ENCODE measurements around the gene PRMT3.
A peak's percentile ranks its signal among the peaks of the same experiment; 100 is the strongest.

Gene PRMT3

GRCh38 chr11:20415432-20415831 lies 27.9 kb downstream of the PRMT3 start:
- Histone ChIP-seq H3K4me1 (no peaks in the 10 kb centered on the region), H3K4me3 (no peak overlapping the region), H4K20me1 (peaks cover 5% of the 10 kb centered on the region; the same call in 1 of the 2 replicates), H3K36me3 (peaks cover 54% of the 10 kb centered on the region), H3K9me3 (no peaks in the 10 kb centered on the region), H3K9ac (no peak overlapping the region), H3K27me3 (no peaks in the 10 kb centered on the region), H3K4me2 (no peak overlapping the region), H3K27ac (no peak overlapping the region)
- no peak for TF ChIP-seq Cebpa-rat (IDR thresholded peaks at IDR 0.05)

- H3K4me3 ChIP-seq = no peak overlapping the region
- H3K27me3 ChIP-seq = no peaks in the 10 kb centered on the region
- H3K4me1 ChIP-seq = no peaks in the 10 kb centered on the region
- peaks cover 67% of the 10 kb centered on the region for H3K36me3 ChIP-seq
- no peak for TF ChIP-seq Cebpa-rat (IDR thresholded peaks at IDR 0.05)
- no peak overlapping the region for H3K9ac ChIP-seq
- peaks cover 5% of the 10 kb centered on the region; the same call in 1 of the 2 replicates for H4K20me1 ChIP-seq
- H3K27ac ChIP-seq = no peak overlapping the region
- no peak overlapping the region for H3K4me2 ChIP-seq
- no peaks in the 10 kb centered on the region for H3K9me3 ChIP-seq
These were observed 30.3 kb downstream of the PRMT3 start for GRCh38 chr11:20417771-20418170.

- H3K36me3 ChIP-seq = peaks cover 50% of the 10 kb centered on the region
- H3K4me3 ChIP-seq = no peak overlapping the region
These were observed 34.4 kb downstream of the PRMT3 start for GRCh38 chr11:20421946-20422345.

GRCh38 chr11:20429216-20429615 lies 41.7 kb downstream of the PRMT3 start:
- peaks cover 32% of the 10 kb centered on the region for H3K36me3 ChIP-seq
- H3K4me2 ChIP-seq = no peak overlapping the region
- H3K9ac ChIP-seq = no peak overlapping the region
- no peaks in the 10 kb centered on the region for H3K27me3 ChIP-seq
- H3K4me1 ChIP-seq = no peaks in the 10 kb centered on the region
- no peaks in the 10 kb centered on the region for H4K20me1 ChIP-seq
- H3K27ac ChIP-seq = no peak overlapping the region
- no peak overlapping the region for H3K4me3 ChIP-seq
- no peaks in the 10 kb centered on the region for H3K9me3 ChIP-seq
- TF ChIP-seq Cebpa-rat (IDR thresholded peaks at IDR 0.05) = no peak

More at GRCh38 chr11:20421946-20422345, 34.4 kb downstream of the PRMT3 start:
- Histone ChIP-seq H3K9me3 (no peaks in the 10 kb centered on the region), H4K20me1 (peaks cover 2% of the 10 kb centered on the region; the same call in 1 of the 2 replicates), H3K4me1 (no peaks in the 10 kb centered on the region), H3K27ac (no peak overlapping the region), H3K27me3 (no peaks in the 10 kb centered on the region), H3K9ac (no peak overlapping the region), H3K4me2 (no peak overlapping the region)
- TF ChIP-seq Cebpa-rat (IDR thresholded peaks at IDR 0.05) = no peak

GRCh38 chr11:20438637-20439036 lies 51.1 kb downstream of the PRMT3 start:
- TF ChIP-seq Cebpa-rat (IDR thresholded peaks at IDR 0.05) = no peak

GRCh38 chr11:20443596-20443995 lies 56.1 kb downstream of the PRMT3 start:
- no peak overlapping the region for H3K27ac ChIP-seq
- H4K20me1 ChIP-seq = 0 out of 2 replicates have a peak, but pooled peaks cover 12% of the 10 kb centered on the region
- peaks cover 13% of the 10 kb centered on the region for H3K36me3 ChIP-seq
- no peak overlapping the region for H3K4me2 ChIP-seq
- H3K9ac ChIP-seq = no peak overlapping the region
- no peaks in the 10 kb centered on the region for H3K9me3 ChIP-seq
- H3K4me1 ChIP-seq = no peaks in the 10 kb centered on the region
- no peak for TF ChIP-seq Cebpa-rat (IDR thresholded peaks at IDR 0.05)
- H3K27me3 ChIP-seq = no peaks in the 10 kb centered on the region
- H3K4me3 ChIP-seq = no peak overlapping the region

More at GRCh38 chr11:20438637-20439036, 51.1 kb downstream of the PRMT3 start:
- no peak overlapping the region for H3K4me3 ChIP-seq
- 0 out of 2 replicates have a peak, but pooled peaks cover 15% of the 10 kb centered on the region for H4K20me1 ChIP-seq
- no peak overlapping the region for H3K27ac ChIP-seq
- no peak overlapping the region for H3K9ac ChIP-seq
- H3K9me3 ChIP-seq = no peaks in the 10 kb centered on the region
- no peak overlapping the region for H3K4me2 ChIP-seq
- no peaks in the 10 kb centered on the region for H3K4me1 ChIP-seq
- H3K36me3 ChIP-seq = peaks cover 46% of the 10 kb centered on the region
- no peaks in the 10 kb centered on the region for H3K27me3 ChIP-seq

- no peaks in the 10 kb centered on the region for H3K4me1 ChIP-seq
- no peaks in the 10 kb centered on the region for H3K27me3 ChIP-seq
- no peak overlapping the region for H3K9ac ChIP-seq
- H3K4me2 ChIP-seq = no peak overlapping the region
- no peak overlapping the region for H3K4me3 ChIP-seq
- no peaks in the 10 kb centered on the region for H3K9me3 ChIP-seq
- no peak for TF ChIP-seq Cebpa-rat (IDR thresholded peaks at IDR 0.05)
- H3K36me3 ChIP-seq = peaks cover 7% of the 10 kb centered on the region; the same call in 1 of the 2 replicates
- 0 out of 2 replicates have a peak, but pooled peaks cover 12% of the 10 kb centered on the region for H4K20me1 ChIP-seq
- H3K27ac ChIP-seq = no peak overlapping the region
These were observed 57.0 kb downstream of the PRMT3 start for GRCh38 chr11:20444535-20444934.

- Histone ChIP-seq H3K9ac (no peak overlapping the region), H3K9me3 (no peaks in the 10 kb centered on the region), H3K4me2 (no peak overlapping the region), H3K27ac (no peak overlapping the region), H3K4me3 (no peak overlapping the region), H3K27me3 (no peaks in the 10 kb centered on the region), H4K20me1 (0 out of 2 replicates have a peak, but pooled peaks cover 2% of the 10 kb centered on the region), H3K36me3 (peaks cover 20% of the 10 kb centered on the region; the same call in 1 of the 2 replicates), H3K4me1 (peaks cover 7% of the 10 kb centered on the region)
- no peak for TF ChIP-seq Cebpa-rat (IDR thresholded peaks at IDR 0.05)
These were observed 61.3 kb downstream of the PRMT3 start for GRCh38 chr11:20448834-20449233.

GRCh38 chr11:20450829-20451228 lies 63.3 kb downstream of the PRMT3 start:
- Histone ChIP-seq H3K9ac (no peak overlapping the region), H3K4me2 (0 out of 2 replicates have a peak overlapping the region, but pooled peaks have one; percentile 10), H3K36me3 (peaks cover 25% of the 10 kb centered on the region; the same call in 1 of the 2 replicates), H3K4me3 (no peak overlapping the region), H3K27me3 (no peaks in the 10 kb centered on the region), H3K9me3 (no peaks in the 10 kb centered on the region), H4K20me1 (no peaks in the 10 kb centered on the region), H3K4me1 (peaks cover 7% of the 10 kb centered on the region), H3K27ac (no peak overlapping the region)
- no peak for TF ChIP-seq Cebpa-rat (IDR thresholded peaks at IDR 0.05)

GRCh38 chr11:20451568-20451967 lies 64.1 kb downstream of the PRMT3 start:
- no peaks in the 10 kb centered on the region for H3K9me3 ChIP-seq
- peaks cover 25% of the 10 kb centered on the region; the same call in 1 of the 2 replicates for H3K36me3 ChIP-seq
- no peak overlapping the region for H3K4me3 ChIP-seq
- no peak overlapping the region for H3K9ac ChIP-seq
- TF ChIP-seq Cebpa-rat (IDR thresholded peaks at IDR 0.05) = no peak
- H3K4me1 ChIP-seq = peaks cover 7% of the 10 kb centered on the region
- H3K4me2 ChIP-seq = peak overlapping the region; percentile 10; the same call in 1 of the 2 replicates
- H4K20me1 ChIP-seq = no peaks in the 10 kb centered on the region
- no peaks in the 10 kb centered on the region for H3K27me3 ChIP-seq
- H3K27ac ChIP-seq = no peak overlapping the region

Measured in BLaER1 (cell line).